ENCODE results near the gene STIM2.
"Not testable (repeated sequence)": the region's sequence is repeated elsewhere in the genome, so short reads cannot be mapped to it uniquely, and the experiment has no call there.

Gene STIM2

DNA sequence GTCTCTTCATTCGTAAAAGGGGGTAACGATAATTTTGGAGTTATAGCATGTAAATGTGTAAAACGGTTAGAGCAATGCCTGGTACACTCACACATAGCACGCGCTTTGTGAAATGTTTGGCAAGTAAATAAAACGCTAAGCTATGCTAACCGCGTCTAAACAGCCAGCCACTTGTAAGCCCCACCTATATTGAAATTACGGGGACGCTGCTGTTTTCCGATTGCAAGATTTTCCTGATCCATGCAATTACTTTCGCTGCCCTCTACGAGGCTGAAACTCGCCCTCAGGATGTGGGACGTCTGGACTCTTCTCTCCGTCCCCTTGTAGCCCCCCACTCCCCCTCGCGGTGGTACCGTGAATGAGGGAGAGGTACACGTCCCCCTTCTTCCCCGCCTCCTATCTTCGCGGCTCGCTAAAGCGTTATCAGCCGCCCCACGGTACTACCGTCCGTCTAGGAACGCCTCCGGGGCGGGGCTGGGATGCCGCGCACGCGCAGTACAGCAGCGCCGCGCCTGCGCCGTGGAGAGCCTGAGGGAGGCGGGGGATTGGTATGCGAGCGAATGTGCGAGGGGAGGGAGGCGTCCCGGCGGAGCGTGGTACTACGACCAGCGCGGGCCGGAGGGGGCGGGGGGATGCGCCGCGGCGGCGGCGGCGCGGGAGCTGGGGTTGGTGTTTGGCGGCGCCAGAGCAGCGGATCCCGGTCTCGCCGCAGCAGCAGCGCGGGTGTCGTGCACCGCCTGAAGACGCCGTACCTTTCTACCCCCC is at the start of gene STIM2:
STIM2 (plus strand) TSS at position 685 of the 765 bp plus-strand sequence.
- peak; percentile 78 for DNase-seq

GRCh38 chr4:26811571-26811970 is 49.1 kb upstream of the STIM2 start:
- DNase-seq = not testable (repeated sequence)

- no peak for DNase-seq
These were observed 48.5 kb upstream of the STIM2 start for GRCh38 chr4:26812049-26812714.

- DNase-seq = no peak
These were observed 46.9 kb upstream of the STIM2 start for GRCh38 chr4:26813698-26814097.

DNA sequence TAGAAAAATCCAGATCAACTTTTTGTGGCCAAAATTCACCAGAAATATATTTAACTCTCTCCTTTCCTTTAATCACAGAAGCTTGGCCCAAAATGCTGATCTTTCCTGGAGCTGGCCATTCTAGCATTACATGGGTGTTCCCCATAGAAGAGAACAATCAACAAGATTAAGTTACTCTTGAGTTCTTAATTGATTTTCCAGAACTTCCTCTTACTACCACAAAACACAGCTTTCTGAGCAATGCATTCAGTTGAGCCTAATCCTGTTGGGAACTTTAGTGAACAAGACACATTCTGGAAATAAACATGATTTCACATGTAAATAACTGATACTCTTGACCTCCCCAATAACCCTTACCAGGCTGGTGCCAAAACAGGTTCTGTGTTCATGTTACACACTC is 45.4 kb upstream of the STIM2 start:
- no peak for DNase-seq

- no peak for DNase-seq
These were observed 44.9 kb upstream of the STIM2 start for GRCh38 chr4:26815706-26816105.

DNA sequence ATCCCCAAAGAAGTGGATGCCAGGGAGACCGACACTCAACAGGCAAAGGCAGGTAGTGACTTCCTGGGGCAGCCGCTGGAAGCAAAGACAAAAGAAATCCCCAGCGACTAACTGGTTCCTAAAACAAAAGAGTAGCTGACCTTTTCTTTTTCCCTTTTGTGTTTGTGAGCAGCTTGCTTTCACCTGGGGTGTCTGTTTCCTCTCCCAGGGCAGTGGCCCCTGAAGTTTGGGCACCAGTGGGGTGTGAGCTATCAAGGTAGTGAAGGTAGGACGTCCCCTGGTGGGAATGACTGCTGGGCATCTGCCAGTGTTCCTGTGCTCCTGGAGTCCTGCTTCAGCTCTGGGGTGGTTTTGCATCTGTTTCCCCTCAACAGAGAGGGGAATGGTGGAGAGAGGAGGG is 41.6 kb upstream of the STIM2 start:
- no peak for DNase-seq

DNA sequence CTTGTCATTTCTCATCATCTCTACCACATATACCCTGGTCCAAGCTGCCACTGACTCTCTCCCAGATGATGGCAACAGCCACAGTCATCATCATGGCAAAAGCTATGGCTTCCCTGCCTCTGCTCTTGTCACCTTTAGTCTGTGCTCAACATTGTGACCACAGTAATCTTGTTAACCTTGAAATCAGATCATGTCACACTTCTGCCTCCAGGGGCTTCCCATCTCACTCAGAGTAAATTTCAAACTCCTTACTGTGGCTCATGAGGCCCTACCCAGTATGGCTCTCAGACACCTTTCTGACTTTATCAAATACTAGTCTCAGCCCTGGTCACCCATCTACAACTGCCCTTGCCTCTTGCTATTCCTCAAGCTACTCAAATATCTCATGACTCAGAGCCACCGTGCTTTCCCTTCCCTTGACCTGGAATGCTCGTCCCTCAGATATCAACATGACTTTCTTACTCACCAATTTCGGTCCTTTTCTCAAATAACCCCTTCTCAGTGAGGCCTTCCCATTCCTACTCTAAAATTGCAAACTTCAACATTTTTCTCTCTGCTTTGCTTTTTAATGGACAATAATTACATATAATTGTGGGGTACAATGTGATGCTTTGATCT is 41.1 kb upstream of the STIM2 start:
- no peak for DNase-seq

- DNase-seq = no peak
These were observed 40.3 kb upstream of the STIM2 start for GRCh38 chr4:26820346-26820745.

DNA sequence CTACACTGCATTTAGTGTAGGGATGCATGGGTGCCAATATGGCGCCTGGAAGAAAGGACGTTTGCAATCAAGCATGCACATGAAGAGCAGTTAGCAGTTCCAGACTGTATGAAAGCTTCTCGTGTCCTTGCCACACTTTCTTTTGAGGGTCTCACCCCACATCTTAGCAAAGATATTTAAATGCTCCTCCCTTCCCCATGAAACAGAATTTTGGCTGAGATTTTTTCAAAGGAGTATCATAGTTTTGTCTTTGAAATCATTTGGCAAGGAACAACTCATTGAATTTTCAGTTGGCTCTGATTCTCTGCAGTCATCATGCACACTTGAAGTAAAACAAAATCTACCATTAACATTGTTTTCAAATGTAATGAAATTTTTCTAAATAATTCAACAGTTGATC is 39.6 kb upstream of the STIM2 start:
- DNase-seq = no peak

DNA sequence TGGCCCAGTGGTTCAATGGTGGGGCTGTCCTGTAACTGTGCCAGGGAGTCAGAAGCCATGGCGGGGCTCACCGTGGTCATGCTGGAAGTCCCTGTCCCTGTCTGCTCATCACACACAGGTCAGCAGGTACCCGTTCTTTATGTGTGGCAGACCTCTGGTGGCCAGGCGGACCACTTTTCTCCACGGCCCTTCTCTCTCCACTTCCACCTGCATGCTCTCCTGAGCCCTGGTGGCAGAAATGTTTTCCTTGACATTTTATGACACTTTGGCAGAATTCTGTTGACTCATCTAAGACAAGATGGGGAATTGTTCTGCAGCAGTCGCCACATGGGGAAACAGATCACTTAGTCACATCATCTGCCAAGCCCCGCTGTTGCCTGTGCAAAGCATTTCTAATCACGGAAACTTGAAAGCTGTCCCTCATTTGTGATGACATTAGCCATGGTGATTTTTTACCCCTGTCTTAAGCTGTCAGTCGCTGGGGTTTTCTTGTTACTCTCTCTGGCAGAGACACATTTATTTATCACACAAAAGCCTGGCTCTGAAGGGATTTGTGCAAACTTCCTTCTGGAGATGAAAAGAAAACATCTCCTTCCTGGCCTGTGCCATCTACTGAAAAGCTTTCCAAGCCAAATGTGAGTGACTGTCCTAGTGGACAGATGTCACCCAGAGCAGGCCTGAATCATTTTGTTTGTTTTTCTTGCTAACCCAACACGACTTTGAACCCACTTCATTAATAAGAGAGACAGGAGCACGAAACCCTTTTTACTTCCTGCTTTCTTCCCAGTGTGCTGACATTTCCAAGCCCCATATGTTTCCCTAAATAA is 38.8 kb upstream of the STIM2 start:
- no peak for DNase-seq

- DNase-seq = no peak
These were observed 38.1 kb upstream of the STIM2 start for GRCh38 chr4:26822546-26822945.

- not testable (repeated sequence) for DNase-seq
These were observed 37.7 kb upstream of the STIM2 start for GRCh38 chr4:26822974-26823373.

DNA sequence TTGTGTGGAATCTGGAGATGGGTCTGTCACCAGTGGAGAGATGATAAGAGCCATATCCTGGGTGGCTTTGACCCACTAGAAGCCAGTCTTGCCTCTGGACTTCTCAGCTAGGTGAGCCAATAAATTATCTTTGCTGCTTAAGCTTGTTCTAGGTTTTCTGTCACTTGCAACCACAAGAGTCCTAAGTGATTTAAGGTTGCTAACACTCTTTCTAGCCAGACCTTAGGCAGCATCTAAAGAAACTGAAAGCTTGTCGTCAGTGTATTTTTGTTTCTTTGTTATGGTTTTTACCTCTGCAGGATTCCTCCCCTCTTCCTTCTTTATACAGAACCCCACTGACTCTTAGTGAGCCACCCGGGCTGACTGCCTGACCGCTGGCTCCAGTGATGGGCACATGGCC is 37.1 kb upstream of the STIM2 start:
- no peak for DNase-seq

- DNase-seq = no peak
These were observed 36.0 kb upstream of the STIM2 start for GRCh38 chr4:26824667-26825066.

DNA sequence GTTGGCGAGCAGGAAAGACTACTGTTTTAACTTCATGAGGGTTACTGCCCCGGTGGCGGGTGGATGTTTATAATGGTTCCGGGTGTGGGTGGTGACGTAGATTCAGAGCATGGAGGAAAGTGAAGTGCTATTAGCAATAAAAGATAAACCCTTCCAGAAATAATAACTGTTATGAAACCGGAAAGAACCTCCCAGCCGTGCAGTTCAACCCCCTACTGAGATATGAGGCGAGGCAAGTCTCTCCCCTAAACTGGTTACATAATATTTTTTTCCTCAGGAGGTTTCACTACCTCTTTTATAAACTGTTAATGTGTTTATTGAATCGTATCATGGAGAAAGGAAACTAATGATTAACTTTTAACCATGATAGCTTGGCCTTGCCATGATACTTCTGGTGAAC is 33.9 kb upstream of the STIM2 start:
- no peak for DNase-seq

- DNase-seq = not testable (repeated sequence)
These were observed 33.3 kb upstream of the STIM2 start for GRCh38 chr4:26827336-26827735.

DNA sequence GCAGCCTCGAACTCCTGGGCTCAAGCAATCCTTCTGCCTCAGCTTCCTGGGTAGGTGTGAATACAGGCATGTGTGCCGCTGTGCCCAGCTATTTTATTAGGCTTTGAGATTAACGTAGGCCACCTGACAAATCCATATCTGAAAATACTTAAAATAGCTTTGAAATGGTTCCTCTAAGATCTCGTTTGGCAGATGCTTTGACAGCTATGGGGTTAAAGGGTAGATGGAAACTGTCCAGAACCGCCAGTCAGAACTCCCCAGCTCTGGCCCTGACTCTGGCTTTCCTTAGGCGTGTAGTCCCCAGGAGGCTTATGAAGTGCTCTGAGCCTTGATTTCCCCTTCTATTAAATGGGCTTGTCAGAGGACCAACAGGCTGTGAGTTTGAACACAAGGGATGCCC is 32.8 kb upstream of the STIM2 start:
- DNase-seq = no peak

- DNase-seq = no peak
These were observed 31.6 kb upstream of the STIM2 start for GRCh38 chr4:26829018-26829417.

GRCh38 chr4:26830033-26830432 is 30.6 kb upstream of the STIM2 start:
- DNase-seq = no peak

DNA sequence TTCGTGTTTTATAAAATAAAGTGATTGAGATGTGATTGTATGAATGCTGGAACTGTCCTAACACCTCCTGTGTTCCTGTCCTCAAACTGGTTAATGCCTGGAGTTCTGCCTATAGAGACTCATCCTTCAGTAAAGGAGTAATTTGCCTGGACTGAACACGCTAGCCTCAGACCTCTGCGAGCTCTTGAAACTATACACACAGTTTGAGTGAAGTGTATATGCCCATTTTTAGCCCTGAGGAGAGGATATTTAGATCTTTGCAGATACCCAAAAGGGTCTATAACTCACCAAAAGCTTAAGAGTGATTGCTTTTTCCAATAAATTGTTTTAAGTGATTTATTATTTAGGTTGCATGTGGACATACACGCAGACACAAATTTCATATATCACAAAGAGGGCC is 29.9 kb upstream of the STIM2 start:
- DNase-seq = no peak

GRCh38 chr4:26836539-26836938 is 24.1 kb upstream of the STIM2 start:
- no peak for DNase-seq
